TTC549 (cell line): Measurements from ENCODE around the gene RASAL1.

ENCODE experiments used
- FAIRE-seq: peaks from 2 replicates; lab custom pipeline; 2012; peaks lifted over from hg19 to GRCh38; lab: Jason Lieb, UNC

The RASAL1 gene, protein sequence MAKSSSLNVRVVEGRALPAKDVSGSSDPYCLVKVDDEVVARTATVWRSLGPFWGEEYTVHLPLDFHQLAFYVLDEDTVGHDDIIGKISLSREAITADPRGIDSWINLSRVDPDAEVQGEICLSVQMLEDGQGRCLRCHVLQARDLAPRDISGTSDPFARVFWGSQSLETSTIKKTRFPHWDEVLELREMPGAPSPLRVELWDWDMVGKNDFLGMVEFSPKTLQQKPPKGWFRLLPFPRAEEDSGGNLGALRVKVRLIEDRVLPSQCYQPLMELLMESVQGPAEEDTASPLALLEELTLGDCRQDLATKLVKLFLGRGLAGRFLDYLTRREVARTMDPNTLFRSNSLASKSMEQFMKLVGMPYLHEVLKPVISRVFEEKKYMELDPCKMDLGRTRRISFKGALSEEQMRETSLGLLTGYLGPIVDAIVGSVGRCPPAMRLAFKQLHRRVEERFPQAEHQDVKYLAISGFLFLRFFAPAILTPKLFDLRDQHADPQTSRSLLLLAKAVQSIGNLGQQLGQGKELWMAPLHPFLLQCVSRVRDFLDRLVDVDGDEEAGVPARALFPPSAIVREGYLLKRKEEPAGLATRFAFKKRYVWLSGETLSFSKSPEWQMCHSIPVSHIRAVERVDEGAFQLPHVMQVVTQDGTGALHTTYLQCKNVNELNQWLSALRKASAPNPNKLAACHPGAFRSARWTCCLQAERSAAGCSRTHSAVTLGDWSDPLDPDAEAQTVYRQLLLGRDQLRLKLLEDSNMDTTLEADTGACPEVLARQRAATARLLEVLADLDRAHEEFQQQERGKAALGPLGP

GRCh38 chr12:113135178-113136127 is at the start of gene RASAL1:
TSS of gene RASAL1 (minus strand) at chr12:113135761. CDS start at chr12:113135462, 299 bp downstream.
- FAIRE-seq: no peak

GRCh38 chr12:113184900-113185179 is 49.3 kb upstream of the RASAL1 start:
- no peak for FAIRE-seq

DNA sequence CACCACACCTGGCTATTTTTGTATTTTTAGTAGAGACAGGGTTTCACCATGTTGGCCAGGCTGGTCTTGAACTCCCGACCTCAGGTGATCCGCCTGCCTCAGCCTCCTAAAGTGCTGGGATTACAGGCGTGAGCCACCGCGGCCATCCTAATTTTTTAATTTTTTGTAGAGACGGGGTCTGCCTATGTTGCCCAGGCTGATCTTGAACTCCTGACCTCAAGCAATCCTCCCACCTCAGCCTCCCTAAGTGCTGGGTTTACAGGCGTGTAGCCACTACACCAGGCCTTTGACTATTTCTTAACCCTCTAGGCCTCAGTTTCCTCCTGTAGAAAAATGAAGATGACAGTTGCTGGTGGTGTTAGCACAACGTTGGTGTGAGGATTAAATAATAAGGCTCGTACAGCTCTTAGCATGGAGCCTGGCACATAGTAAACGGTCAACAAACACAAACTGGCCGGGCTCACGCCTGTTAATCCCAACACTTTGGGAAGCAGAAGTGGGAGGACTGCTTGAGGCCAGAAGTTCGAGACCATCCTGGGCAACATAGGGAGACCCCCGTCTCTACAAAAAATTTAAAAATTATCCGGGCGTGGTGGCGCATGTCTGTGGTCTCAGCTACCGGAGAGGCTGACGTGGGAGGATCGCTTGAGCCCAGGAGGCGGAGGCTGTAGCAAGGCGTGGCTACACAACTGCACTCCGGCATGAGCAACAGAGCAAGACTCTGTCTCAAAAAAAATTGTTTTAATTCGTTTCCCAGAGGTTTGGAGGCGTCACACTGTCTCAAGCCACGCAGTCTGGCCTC is 48.7 kb upstream of the RASAL1 start:
- no peak for FAIRE-seq

GRCh38 chr12:113183030-113183589 is 47.5 kb upstream of the RASAL1 start:
- no peak for FAIRE-seq

GRCh38 chr12:113181975-113182374 is 46.4 kb upstream of the RASAL1 start:
- no peak for FAIRE-seq

DNA sequence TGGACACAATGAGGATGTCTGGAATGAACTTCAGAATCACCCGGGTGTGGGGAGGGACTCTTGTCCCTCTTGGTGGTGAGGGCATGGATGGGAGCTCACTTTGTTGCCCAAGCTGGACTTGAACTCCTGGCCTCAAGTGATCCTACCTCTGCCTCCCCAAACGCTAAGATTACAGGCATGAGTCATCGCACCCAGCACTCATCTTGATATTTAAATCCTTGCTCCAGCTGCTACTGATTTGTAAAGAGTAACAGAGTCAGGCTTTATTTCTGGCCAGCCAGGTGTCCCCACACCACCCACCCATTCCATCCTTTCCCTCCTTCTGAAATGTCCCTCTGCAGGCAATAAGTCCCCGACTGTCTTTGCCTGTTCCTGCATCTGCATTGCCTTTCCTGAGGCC is 44.8 kb upstream of the RASAL1 start:
- no peak for FAIRE-seq

GRCh38 chr12:113179023-113179422 is 43.5 kb upstream of the RASAL1 start:
- no peak for FAIRE-seq

- FAIRE-seq: no peak
Measured at GRCh38 chr12:113174461-113175384, 39.2 kb upstream of the RASAL1 start.

- FAIRE-seq: no peak
Measured at GRCh38 chr12:113173081-113173698, 37.6 kb upstream of the RASAL1 start.

GRCh38 chr12:113172185-113172584 is 36.6 kb upstream of the RASAL1 start:
- FAIRE-seq: no peak

DNA sequence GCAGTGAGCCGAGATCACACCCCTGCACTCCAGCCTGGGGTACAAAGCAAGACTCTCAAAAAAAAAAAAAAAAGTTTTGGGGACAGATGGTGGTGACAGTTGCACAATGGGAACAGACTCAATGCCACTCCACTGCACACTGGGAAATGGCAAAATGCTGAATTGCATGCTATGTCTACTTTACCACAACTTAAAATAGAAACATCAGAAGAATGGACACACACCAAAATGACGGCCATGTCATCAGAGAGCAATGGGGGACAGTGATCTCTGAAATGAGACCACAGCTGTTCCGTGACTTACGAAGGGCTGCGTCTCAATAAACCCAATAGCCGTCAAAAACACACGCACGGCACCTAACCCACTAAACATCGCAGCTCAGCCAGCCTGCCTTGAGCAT is 36.0 kb upstream of the RASAL1 start:
- FAIRE-seq: no peak

- no peak for FAIRE-seq
Measured at GRCh38 chr12:113170926-113171325, 35.4 kb upstream of the RASAL1 start.

DNA sequence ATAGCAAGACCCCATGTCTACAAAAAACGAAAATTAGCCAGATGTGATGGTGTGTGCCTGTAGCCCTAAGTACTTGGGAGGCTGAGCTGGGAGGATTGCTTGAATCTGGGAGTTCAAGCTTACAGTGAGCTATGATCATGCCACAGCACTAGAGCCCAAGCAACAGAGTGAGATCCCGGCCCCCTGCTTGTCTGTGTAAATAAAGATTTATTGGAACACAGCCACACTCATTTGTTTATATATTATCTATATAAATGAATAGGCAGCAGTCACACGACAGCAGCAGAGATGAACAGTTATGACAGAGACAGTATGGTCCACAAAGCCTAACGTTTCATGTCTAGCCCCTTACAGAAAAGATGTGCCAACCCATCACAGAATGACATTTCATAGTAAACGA is 34.9 kb upstream of the RASAL1 start:
- FAIRE-seq: no peak

- FAIRE-seq: no peak
Measured at GRCh38 chr12:113169697-113170096, 34.1 kb upstream of the RASAL1 start.

GRCh38 chr12:113167868-113168267 is 32.3 kb upstream of the RASAL1 start:
- FAIRE-seq: no peak

DNA sequence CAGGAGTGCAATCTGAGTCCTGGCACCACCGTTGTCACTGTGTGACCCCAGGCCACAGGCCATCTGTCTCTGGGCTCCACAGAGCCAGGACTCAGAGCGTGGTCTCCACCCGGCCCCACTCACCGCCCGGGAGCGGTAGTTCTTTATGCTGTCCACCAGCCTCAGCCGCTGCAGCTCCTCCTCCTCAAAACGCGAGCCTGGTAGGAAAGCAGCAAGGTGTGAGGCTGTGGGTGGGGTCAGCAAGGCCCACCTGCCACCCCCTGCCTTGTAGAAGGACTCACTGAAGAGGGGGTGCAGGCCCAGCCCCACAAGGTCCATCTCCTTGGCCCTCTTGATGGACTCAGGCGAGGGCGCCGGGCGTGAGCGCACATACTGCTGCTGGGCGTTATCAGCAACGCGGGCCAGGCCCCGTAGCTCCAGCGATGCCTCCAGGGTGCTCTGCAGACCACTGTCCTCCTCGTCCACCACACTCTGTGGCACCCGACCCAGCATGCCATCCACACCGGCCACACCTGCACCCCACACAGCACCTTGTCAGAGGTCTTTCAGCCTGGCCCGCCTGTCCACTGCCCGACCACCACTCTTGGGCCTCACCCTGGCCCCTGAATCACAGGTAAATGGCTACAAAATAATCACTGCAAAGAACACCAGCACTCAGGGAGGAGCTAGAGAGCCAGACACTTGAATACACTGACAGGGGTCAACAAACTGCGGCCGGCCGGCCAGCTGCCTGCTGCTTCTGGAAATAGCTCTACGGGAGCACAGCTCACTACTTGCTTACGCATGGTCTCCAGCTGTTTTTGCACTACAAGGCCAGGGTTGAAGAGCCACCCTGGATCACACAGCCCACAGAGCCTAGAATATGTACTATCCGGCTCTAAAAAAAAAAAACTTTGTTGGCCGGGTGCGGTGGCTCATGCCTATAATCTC is 30.2 kb upstream of the RASAL1 start:
- no peak for FAIRE-seq

DNA sequence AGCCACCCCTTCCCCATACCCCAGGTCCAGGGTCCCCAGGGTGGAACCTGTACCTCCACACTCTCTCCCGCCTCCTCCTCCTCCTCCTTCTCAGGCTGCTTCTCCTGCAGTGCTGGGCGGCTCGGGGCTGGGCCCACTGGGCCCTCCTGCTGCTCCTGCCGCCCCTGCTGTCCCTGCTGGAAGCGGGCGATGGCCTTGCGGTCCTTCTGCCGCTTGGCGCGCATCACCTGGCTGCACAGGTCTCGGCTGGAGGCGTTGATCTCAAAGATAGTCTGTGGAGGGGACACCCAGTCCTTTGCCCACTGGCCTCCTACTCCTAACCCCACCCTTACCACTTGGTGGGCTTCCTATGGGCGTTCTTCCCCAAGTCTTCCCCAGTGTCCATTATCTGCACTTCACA is 28.5 kb upstream of the RASAL1 start:
- FAIRE-seq: no peak

- FAIRE-seq: no peak
Measured at GRCh38 chr12:113163030-113163360, 27.4 kb upstream of the RASAL1 start.
